DMS 273 (cell line): ENCODE results near the gene IL3RA.
"Not testable (repeated sequence)": the region's sequence is repeated elsewhere in the genome, so short reads cannot be mapped to it uniquely, and the experiment has no call there.

ENCODE experiments used
- DNase-seq: peaks from one replicate; lab custom pipeline; 2025; ENCODE audit not compliant: unreplicated experiment; lab: John Stamatoyannopoulos, UW

Gene IL3RA

GRCh38 chrX:1421433-1422134 lies 85.0 kb downstream of the IL3RA start:
- DNase-seq: no peak

GRCh38 chrX:1422135-1422465 lies 85.5 kb downstream of the IL3RA start:
- DNase-seq: no peak

DNA sequence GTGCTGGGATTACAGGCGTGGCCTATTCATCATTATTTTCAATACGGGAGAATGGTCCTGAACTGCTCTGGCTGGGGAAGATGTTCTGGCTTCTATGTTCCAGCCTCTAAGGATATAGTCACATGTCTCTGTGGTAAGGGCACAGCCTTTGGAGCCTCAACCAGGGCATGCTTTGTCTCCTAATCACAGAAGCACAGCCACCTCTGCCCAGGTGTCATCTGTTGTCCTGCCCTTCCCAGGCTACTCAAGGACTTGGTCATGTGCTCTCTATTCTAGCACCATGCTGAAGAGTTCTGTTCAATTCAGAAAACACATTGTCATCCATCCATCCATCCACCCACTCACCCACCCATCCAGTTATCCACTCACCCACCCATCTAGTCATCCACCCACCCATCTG lies 86.6 kb downstream of the IL3RA start:
- DNase-seq: no peak

- DNase-seq: no peak
These were observed 87.7 kb downstream of the IL3RA start for GRCh38 chrX:1424147-1424851.

DNA sequence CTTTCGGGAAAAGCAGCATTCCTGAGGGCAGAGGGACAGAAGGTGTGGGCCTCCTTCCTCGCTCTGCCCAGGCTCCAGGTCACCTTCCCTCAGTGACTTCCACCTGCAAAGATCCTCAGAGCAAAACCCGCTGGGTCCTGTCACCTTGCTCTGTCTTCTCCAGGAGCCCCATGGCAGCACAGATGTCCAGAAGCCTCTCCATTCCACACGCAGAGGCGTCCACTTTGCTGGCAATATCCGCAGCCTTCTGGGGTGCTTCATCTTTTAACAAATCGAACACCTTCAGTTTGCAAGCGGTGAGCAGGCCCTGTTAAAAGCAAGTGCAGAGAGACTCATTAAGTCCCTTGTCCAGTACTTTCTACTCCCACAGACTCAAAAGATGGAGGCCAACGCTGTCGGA lies 88.8 kb downstream of the IL3RA start:
- DNase-seq: no peak

DNA sequence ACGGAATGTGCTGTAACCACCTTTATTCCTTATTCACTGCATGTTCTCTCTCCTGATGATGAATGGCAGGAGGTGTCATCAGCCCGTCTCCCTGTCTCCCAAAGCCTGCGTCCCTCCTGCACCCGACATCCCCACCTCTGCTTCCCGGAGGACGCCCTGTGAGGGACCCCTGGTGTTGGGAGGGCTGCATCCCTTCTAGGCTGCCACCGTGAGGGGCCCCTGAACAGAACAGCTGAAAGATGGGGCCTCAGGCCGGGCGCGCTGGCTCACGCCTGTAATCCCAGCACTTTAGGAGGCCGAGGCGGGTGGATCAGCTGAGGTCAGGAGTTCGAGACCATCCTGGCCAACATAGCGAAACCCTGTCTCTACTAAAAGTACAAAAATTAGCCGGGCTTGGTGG lies 89.7 kb downstream of the IL3RA start:
- DNase-seq: not testable (repeated sequence)

DNA sequence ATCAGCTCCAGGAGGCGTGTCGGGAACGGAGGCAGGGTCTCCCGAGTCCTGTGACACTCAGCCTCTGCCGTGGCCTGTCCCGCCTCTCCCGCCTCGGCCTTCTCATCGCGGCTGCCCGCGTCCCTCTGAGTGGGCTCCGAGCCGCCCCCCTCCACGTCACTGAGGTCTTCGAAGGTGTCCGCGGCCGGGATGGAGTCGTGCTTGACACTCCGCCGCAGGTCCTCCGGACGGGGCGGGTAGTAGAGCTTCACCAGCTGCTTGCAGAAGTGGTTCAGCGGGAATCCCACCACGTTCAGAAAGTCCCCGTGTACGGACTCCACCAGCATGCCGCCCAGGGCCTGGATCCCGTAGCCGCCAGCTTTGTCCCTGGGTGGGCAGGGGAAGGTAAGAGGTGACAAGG lies 91.2 kb downstream of the IL3RA start:
- no peak for DNase-seq

DNA sequence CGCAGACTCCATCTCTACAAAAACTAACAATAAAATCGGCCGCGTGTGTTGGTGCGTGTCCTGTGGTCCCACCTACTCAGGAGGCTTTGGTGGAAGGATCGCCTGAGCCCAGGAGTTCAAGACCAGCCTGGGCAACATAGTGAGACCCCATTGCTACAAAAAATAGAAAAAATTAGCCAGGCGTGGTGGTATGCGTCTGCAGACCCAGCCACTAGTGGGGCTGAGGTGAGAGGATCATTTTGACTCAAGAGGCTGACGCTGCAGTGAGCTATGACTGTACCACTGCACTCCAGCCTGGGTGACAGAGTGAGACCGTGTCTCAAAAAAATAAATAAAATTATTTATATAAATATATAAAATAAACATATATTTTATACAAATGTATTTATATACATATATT lies 93.9 kb downstream of the IL3RA start:
- DNase-seq: no peak
